HL-60/S4 treated with retinoic acid at 250 ng/mL for 4 days and 3 days (cell line): Measurements from ENCODE around the gene KIF1C.

Experiments used
- in situ Hi-C: fragments of 300-500 bp; cut with MboI; formaldehyde crosslinking; loops from 2 replicates; pipeline ENCODE4 v1.7.0; 2022; ENCODE audit warnings: low sequenced_read_pairs

The KIF1C gene

DNA sequence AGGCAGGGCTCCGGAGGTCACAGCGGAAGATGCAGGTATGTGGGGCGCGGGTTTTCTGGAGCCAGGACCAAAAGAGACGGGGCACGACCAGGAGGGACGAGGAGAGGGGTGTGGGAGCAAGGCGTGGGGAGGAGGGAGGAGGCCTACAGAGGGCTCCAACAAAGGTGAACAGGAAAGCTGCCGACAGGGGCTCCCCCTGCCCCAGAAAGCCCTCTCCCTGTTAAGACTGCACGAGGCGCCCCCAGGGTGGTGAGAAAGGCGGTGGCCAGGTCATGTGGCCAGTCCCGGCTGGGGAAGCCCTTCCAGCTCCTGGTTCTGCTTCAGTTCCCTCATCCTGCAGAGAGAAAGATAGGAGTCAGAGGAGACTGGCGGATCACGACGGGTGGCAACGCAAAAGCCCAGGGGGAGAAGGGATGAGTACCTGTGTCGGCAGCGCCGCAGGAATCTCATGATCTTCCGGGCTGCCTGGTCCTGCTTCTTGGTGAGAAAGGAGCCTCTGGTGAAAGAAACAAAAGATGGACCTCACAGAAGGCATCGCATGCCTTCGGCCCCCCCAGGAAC, 29.2 kb upstream of the KIF1C start:
- in situ Hi-C loops, result no loop called here

DNA sequence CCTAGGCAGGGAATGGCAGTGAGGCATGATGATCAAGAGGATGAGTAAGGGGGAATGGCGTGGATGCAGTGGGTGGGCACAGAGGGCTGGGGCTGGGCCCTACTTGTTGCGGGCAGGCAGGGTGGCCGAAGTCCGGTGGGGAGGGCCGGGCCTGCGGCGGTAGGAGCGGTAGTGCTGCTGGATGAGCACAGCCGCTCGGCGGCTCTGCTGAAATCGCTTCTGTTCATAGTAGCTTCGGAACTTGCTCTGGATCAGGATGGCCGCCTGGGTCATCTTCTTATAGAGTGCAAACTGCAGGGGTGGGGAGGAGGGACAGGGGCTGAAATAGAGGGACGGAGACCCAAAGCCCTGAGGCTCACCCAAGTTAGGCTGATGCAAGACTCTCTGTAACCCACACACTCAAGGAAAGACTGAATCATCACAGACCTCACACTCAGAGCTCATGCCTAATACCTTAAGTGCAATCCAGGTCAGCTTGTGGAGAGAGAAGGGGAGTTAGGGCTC, 28.7 kb upstream of the KIF1C start:
- in situ Hi-C loops, result no loop called here

GRCh38 chr17:4969551-4970173, 28.1 kb upstream of the KIF1C start:
- in situ Hi-C loops, result no loop called here

DNA sequence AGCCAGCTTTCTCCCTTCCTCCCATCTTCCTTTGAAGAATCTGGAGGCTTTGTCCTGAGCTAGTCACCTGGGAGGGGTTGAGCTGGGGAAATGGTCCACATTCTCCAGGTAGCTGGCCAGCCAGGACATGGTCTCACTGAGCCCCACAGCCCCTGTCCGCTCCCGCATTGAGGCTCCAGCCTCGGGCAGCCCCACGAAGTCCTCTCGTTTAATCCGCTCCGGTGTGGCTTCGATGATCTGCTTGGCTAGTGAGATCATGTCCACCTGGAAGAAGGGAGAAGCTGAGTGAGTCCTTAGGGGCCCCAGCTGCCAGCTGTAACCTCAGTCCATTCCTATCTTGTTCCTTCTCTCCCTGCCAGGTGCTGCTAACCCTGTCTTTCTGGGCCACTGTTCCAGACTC, 27.5 kb upstream of the KIF1C start:
- in situ Hi-C loops, result no loop called here

GRCh38 chr17:4971826-4972225, 25.9 kb upstream of the KIF1C start:
- in situ Hi-C loops, result no loop called here

DNA sequence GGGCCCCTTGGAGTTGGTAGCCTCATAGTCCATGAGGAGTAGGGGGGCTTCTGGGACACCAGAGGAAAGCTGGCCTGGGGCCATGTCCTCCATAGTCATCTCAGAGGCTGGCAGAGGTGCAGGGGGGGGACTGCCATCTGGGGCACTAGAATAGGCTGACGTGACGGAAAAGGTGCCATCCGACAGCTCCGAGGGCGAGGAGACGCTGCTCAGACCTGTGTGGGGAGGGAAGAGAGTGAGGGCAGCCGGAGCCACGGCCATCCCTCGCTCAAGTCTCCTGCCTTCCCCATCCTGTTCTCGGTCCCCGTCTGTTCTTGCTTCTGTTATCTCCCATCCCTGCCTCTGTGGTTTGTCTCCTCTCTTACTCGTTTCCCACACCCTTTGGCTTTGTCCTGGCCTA, 25.4 kb upstream of the KIF1C start:
- in situ Hi-C loops, result no loop called here

- in situ Hi-C loops, result no loop called here
These were observed 25.0 kb upstream of the KIF1C start for GRCh38 chr17:4972752-4973151.

- in situ Hi-C loops, result no loop called here
These were observed 24.3 kb upstream of the KIF1C start for GRCh38 chr17:4973256-4974114.

DNA sequence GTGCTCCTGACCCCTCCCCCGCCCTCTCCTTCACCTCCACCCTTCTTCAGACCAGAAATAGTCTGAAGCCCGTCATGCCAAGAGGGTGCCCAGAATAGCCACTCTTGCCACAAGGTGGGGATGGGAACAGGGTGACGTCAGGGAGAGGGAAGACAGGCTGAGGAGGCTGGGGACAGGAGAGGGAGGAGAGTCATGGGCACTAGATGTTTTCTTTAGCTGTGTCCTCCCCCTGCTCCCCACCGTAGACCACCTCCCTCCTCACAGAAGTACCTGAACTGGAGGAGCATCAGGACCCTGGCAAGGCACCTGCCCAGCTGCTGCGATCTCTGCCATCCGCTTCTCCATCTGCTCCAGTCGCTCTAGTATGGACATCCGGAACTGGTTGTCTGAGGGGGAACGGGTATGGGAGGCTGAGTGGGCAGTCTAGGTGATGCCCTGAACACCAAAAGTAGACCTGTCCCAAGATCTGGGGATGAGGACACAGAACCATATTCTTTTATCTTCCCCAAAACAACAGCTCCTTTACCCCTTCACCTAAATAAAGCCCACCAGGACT, 23.6 kb upstream of the KIF1C start:
- in situ Hi-C loops, result no loop called here

- in situ Hi-C loops, result no loop called here
These were observed 19.0 kb upstream of the KIF1C start for GRCh38 chr17:4978726-4979125.

DNA sequence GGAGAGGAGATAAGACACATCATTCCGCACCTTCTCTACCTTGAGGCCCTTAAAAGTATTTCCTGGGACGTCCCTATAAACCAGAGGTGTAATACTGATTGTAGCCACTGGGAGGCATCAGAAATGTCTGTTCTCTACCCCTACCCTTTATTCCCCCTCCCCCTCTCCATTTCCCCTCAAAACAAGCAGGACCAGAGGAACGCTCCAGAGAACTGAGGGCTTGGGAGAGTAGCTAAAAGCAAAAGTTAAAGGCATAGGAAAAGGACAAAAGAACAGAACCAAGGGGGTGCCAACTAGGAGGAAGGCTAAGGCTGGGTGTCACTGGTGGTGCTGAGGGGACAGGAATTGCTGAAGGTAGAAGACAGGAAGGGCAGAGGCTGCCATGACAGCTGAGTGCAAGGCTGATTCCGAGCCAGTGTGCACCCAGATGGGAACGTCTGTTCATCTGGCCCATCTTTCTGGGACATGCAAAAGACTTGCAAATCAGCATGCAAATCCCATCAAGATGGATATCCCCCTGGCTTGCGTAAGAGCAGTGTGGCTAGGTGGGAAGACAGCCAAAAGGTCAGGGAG, 17.0 kb upstream of the KIF1C start:
- in situ Hi-C loops, result no loop called here

GRCh38 chr17:4982305-4982704, 15.4 kb upstream of the KIF1C start:
- in situ Hi-C loops, result no loop called here

GRCh38 chr17:4986403-4986802, 11.3 kb upstream of the KIF1C start:
- in situ Hi-C loops, result no loop called here

DNA sequence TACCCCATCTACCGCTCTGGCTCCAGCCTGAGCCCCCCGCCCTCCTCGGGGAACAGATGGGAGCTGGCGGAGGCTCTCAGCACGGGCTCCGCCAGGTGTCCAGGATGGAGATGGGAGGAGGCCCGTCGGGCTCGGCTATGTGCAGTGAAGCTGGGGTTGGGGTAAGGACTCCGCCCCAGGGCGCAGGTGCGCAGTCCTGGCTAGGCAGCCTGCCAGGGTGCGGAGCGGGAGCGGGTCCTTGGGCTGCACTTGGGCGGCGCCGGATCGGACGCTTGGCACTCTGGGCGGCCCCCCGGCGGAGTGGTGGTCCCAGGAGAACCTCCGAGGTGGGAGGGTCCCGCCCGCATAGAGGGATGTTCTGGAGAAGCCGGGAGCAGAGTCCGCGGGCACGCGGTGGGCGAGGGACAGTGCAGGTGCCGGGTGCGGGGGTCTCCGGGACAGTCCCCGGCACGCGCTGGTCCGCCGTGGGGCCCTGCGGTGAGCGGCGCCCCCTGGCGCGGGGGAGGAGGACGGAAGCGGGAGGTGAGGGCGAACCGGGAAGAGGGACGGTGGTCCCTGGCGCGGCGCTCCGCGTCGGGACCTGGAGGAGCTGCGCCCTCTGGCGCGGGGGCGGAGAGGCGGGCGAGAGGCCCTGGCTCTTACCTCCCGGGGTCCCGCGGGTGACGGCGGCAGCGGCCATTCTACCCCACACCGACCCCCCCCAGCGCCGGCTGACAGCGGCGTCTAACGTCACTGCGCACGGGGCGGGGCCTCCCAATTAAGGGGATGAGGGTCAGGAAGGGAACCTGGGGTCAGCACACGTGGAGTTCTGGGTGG, 10.6 kb upstream of the KIF1C start, which contains the start of gene CAMTA2:
Gene CAMTA2 (minus strand): TSS at position 725 of the 816 bp plus-strand sequence. CDS start 1,453 bp downstream, outside the sequence.
- in situ Hi-C loops, result no loop called here

DNA sequence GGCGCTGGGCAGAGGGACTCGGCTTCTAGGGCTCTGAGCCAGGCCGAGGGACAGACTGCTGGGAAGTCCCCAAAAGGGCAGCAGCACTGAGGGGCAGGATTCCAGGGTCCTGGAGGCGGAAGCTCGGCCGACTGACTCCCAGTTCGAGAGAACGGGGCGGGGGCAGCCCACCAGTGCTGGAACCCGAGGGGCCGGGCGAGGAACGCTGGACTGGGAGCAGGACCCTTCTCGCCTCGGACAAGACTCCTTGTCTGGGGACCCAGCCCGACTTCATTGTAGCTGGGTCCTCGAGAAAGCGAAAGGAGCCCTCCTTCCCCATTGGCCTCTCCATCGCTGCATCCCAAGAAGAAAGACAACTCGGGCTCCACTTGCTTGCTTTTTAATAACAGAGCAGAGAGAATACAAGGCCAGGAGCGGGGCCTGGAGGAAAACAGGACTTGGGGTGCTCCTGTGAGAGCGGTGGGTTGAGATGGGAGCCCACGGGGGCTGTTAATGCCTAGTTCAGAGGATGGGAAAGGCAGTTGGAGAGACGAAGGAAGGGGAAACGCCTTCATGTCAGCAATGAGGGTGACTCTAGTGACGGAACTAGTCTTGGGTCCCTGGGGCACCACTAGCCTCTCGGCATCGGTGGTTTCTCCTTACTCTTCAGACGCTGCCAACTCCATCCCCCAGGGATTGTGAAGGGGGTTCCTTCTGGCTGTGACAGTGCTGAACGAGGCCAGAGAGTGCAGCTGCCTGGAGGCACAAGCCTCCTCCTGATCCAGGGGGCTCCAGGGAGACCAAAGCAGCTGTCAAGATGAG, 9.8 kb upstream of the KIF1C start:
- in situ Hi-C loops, result no loop called here

DNA sequence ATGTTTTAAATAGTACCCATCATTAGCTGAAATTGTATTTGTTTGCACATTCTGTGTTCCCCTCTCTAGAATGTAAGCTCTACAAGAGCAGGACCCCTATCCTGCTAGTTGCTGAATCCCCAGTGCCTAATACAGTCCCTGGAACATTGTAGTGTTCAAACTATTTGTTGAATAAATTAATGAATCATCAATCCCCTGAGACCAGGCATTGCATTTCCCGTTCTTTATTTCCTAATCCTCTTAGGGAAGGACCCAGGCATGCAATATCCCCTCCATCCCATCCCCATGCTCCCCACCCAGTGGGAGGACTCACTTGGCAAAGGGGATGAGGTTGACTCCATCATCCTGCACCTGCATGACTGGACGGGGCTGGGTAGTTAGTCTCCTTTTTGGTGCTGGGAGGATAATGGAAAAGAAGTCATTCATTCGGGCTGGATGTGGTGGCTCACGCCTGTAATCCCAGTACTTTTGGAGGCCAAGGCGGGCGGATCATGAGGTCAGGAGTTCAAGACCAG, 3.6 kb upstream of the KIF1C start:
- in situ Hi-C loops, result no loop called here

DNA sequence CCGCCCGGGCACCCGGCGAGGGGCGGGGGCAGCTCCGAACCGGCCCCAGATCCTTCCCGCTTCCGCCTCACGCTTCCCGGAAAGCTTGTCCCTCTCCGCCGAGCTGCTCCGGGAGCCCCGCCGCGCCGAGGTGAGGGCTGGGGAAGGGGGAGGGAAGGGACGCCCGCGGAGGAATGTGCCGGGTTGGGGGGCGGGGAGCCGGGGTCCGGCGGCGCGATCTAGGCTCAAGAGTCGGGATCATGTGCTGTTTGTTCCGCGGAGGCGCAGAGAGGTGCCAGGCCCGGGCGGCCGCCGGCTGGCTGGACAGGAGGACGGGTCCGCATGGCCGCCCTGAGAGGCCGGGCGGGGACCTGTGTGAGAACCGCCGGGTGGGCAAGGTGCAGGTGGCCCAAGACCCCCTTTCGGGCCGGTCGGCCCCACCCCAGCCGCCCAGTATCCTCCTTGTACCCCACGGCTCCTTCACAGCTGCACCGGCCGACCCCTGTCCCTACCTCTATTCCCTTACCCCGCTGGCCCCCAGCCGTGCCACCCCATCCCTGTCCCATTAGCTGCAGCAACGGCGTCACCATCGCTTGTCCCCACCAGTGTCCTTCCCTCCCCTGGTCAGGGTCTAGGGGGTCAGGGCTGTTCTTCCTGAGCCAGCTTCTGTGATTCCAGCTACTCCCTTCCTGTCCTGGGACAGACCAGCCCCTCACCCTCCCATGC, 429 bp downstream of the KIF1C start:
- in situ Hi-C loops, result no loop called here

- in situ Hi-C loops, result no loop called here
These were observed 1.1 kb downstream of the KIF1C start for GRCh38 chr17:4998732-4999429.
